A549 (cell line): ENCODE measurements around the gene IQCN. TPM values are rescaled to one million over a fixed set of nuclear protein-coding genes. Genes with fewer than 3 reads are reported as not detected.

ENCODE experiments used
- ATAC-seq, 2 experiments: fragments of 200-7000 bp in 1 of 2; fragments of >200 bp in 1 of 2; cut with Nextera tagmentation in 1 of 2; cut with Tn5 transposase in 1 of 2; 3 replicates each; pipeline versions ENCODE4 v1.8.0 to v1.9.1; 2018 to 2020; ENCODE audit warnings: mild to moderate bottlenecking in 1 of 2, moderate library complexity in 1 of 2
- CTCF ChIA-PET: fragments of 300-600 bp; sonication (Branson Sonifier 250); formaldehyde crosslinking; extraction: SDS; loops from one replicate; lab custom pipeline; 2021; ENCODE audit warnings: antibody characterized with exemption, inconsistent platforms; lab: Yijun Ruan, JAX
- POLR2A ChIA-PET: fragments of 350-600 bp; formaldehyde crosslinking; extraction: SDS; loops from one replicate; lab custom pipeline; 2021; ENCODE audit warnings: antibody characterized with exemption, inconsistent platforms; lab: Yijun Ruan, JAX
- DNase-seq, 2 experiments: peaks; one replicate each; pipeline versions ENCODE4 v3.0.0 to v3.0.0-alpha.2; 2011 to 2016; ENCODE audit warnings: low read depth in 1 of 2, low spot score in 1 of 2
- FAIRE-seq: peaks from 2 replicates; lab custom pipeline; 2011; peaks lifted over from hg19 to GRCh38; lab: Jason Lieb, UNC
- H3K27ac ChIP-seq, 2 experiments: fragments of >200 bp; sonication (Bioruptor Twin); formaldehyde crosslinking; 3 replicates each; pipeline ENCODE4 v1.5.1; 2016 to 2017
- H3K4me1 ChIP-seq: fragments of >200 bp; sonication (Bioruptor Twin); formaldehyde crosslinking; 3 replicates; pipeline ENCODE4 v1.6.1; 2016
- H3K4me2 ChIP-seq: fragments of >200 bp; sonication (Bioruptor Twin); formaldehyde crosslinking; 3 replicates; pipeline ENCODE4 v1.6.1; 2016
- H3K4me3 ChIP-seq: fragments of >200 bp; sonication (Bioruptor Twin); formaldehyde crosslinking; 3 replicates; pipeline ENCODE4 v1.5.1; 2016
- H3K9me3 ChIP-seq: fragments of >200 bp; sonication (Bioruptor Twin); formaldehyde crosslinking; 3 replicates; pipeline ENCODE4 v1.6.1; 2016
- BCL3 ChIP-seq: fragments of >200 bp; sonication (Bioruptor Twin); formaldehyde crosslinking; IDR thresholded peaks from 3 replicates; pipeline ENCODE4 v1.6.1; 2016
- CBX2 ChIP-seq: fragments of 200-600 bp; sonication (generic); IDR thresholded peaks from 2 replicates; pipeline ENCODE4 v1.6.1; 2016; ENCODE audit warnings: low read depth, mild to moderate bottlenecking, borderline replicate concordance
- CBX8 ChIP-seq: fragments of 200-600 bp; sonication (generic); IDR thresholded peaks from 2 replicates; pipeline ENCODE4 v1.6.1; 2016
- CHD2 ChIP-seq: fragments of 150-350 bp; IDR thresholded peaks from 2 replicates; pipeline ENCODE4 v1.6.1; 2014; ENCODE audit warnings: low read length; ENCODE audit not compliant: partially characterized antibody
- FOSB ChIP-seq: fragments of 250-450 bp; sonication (Bioruptor Pico); IDR thresholded peaks from 2 replicates; pipeline ENCODE4 v1.5.0; 2020; ENCODE audit warnings: mild to moderate bottlenecking, moderate library complexity
- FOSL2 ChIP-seq, 2 experiments: fragments of 450-650 bp in 1 of 2; fragments of >200 bp in 1 of 2; sonication (Bioruptor Twin) in 1 of 2; formaldehyde crosslinking; IDR thresholded peaks; 2 replicates each; pipeline versions ENCODE4 v1.5.0 to v1.6.1; 2016 to 2020; ENCODE audit warnings: mild to moderate bottlenecking in 1 of 2, moderate library complexity in 1 of 2
- HOXA7 ChIP-seq: fragments of 250-450 bp; sonication (Bioruptor Pico); IDR thresholded peaks from 2 replicates; pipeline ENCODE4 v1.5.0; 2020; ENCODE audit warnings: mild to moderate bottlenecking, moderate library complexity
- HOXB13 ChIP-seq: fragments of 250-450 bp; sonication (Bioruptor Pico); IDR thresholded peaks from 2 replicates; pipeline ENCODE4 v1.5.0; 2020; ENCODE audit warnings: low read depth, mild to moderate bottlenecking, moderate library complexity
- HOXB5 ChIP-seq: fragments of 250-450 bp; sonication (Bioruptor Pico); IDR thresholded peaks from 2 replicates; pipeline ENCODE4 v1.5.0; 2020; ENCODE audit warnings: mild to moderate bottlenecking, moderate library complexity
- JUN ChIP-seq, 2 experiments: fragments of >200 bp; sonication (Bioruptor Twin); formaldehyde crosslinking; IDR thresholded peaks; 2 replicates in 1 of 2; 3 replicates in 1 of 2; pipeline ENCODE4 v1.6.1; 2016 to 2017
- JUNB ChIP-seq: fragments of >200 bp; sonication (Bioruptor Twin); formaldehyde crosslinking; IDR thresholded peaks from 2 replicates; pipeline ENCODE4 v1.6.1; 2016
- KDM1A ChIP-seq: fragments of 200-600 bp; sonication (generic); IDR thresholded peaks from 2 replicates; pipeline ENCODE4 v1.6.1; 2016; ENCODE audit warnings: low read depth, mild to moderate bottlenecking
- MAX ChIP-seq: IDR thresholded peaks from 2 replicates; pipeline ENCODE4 v1.6.1; 2012
- MAZ ChIP-seq: fragments of 150-350 bp; IDR thresholded peaks from 2 replicates; pipeline ENCODE4 v1.6.1; 2014; ENCODE audit warnings: antibody characterized with exemption, low read depth, low read length, borderline replicate concordance
- NFE2L2 ChIP-seq: fragments of 150-350 bp; conservative IDR thresholded peaks from 2 replicates; pipeline ENCODE4 v1.6.1; 2014; ENCODE audit warnings: low read length
- PBX3 ChIP-seq: IDR thresholded peaks from 2 replicates; pipeline ENCODE4 v1.6.1; 2012
- PHF8 ChIP-seq: fragments of 200-600 bp; sonication (generic); IDR thresholded peaks from 2 replicates; pipeline ENCODE4 v1.6.1; 2016; ENCODE audit warnings: low read depth, mild to moderate bottlenecking, antibody characterized with exemption, moderate library complexity, borderline replicate concordance
- POLR2AphosphoS2 ChIP-seq: conservative IDR thresholded peaks from 2 replicates; pipeline ENCODE4 v1.6.1; 2012; ENCODE audit warnings: low read length, improper control_type of control experiment, inconsistent platforms
- RAD21 ChIP-seq, 2 experiments: fragments of >200 bp in 1 of 2; sonication (Bioruptor Twin) in 1 of 2; formaldehyde crosslinking in 1 of 2; IDR thresholded peaks in 1 of 2; conservative IDR thresholded peaks in 1 of 2; 2 replicates in 1 of 2; 3 replicates in 1 of 2; pipeline ENCODE4 v1.6.1; 2012 to 2018; ENCODE audit warnings: inconsistent platforms in 1 of 2
- RCOR1 ChIP-seq: fragments of 150-350 bp; IDR thresholded peaks from 2 replicates; pipeline ENCODE4 v1.6.1; 2014; ENCODE audit warnings: antibody characterized with exemption, low read length, low read depth
- REST ChIP-seq: fragments of 200-600 bp; sonication (generic); IDR thresholded peaks from 2 replicates; pipeline ENCODE4 v1.6.1; 2016; ENCODE audit warnings: antibody characterized with exemption, mild to moderate bottlenecking, moderate library complexity
- RNF2 ChIP-seq: fragments of 200-600 bp; sonication (generic); IDR thresholded peaks from 2 replicates; pipeline ENCODE4 v1.6.1; 2016; ENCODE audit warnings: low read depth, mild to moderate bottlenecking, antibody characterized with exemption, moderate library complexity, borderline replicate concordance
- SMC3 ChIP-seq: fragments of >200 bp; sonication (Bioruptor Twin); formaldehyde crosslinking; IDR thresholded peaks from 3 replicates; pipeline ENCODE4 v1.6.1; 2018; ENCODE audit warnings: inconsistent platforms
- SREBF2 ChIP-seq: fragments of 450-650 bp; IDR thresholded peaks from 2 replicates; pipeline ENCODE4 v1.6.1; 2014; ENCODE audit warnings: mild to moderate bottlenecking, moderate library complexity
- TP53 ChIP-seq: fragments of 250-450 bp; sonication (Bioruptor Pico); IDR thresholded peaks from 2 replicates; pipeline ENCODE4 v1.5.0; 2021; ENCODE audit warnings: mild to moderate bottlenecking, moderate library complexity
- ZC3H11A ChIP-seq: fragments of 450-650 bp; IDR thresholded peaks from 2 replicates; pipeline ENCODE4 v1.6.1; 2014; ENCODE audit warnings: antibody characterized with exemption, mild to moderate bottlenecking
- ZFP36 ChIP-seq: fragments of 450-650 bp; IDR thresholded peaks from 2 replicates; pipeline ENCODE4 v1.6.1; 2014; ENCODE audit warnings: borderline replicate concordance; ENCODE audit not compliant: partially characterized antibody
- WGBS: methylation state at CpG from one replicate; pipeline ENCODE4 v1.1.6; 2017; ENCODE audit errors: missing lambda C conversion rate; 5-methylcytosine and 5-hydroxymethylcytosine counted together
- polyA minus RNA-seq: library from RNA; depleted of rRNA, polyadenylated mRNA; stranded (reverse); fragments of >200 nt; gene quantifications from 2 replicates; pipeline ENCODE4 v1.2.3, GENCODE V29; 2011; rRNA and poly(A)+ RNA removed
- polyA plus RNA-seq, 4 experiments: library from polyadenylated mRNA; depleted of rRNA in 3 of 4; stranded (reverse); fragments of >200 nt; fragmentation: RNase III in 1 of 4; extraction: RNeasy Plus Mini Kit Qiagen cat#74134 plus additional on column Dnase treatment in 1 of 4; gene quantifications; 2 replicates in 3 of 4; 3 replicates in 1 of 4; pipeline ENCODE4 v1.2.3, GENCODE V29; 2011 to 2017

The IQCN gene
- polyA plus RNA-seq (2011; rRNA removed) (0.34 and 0.63 TPM in 2 replicates), polyA plus RNA-seq (2017; fragmentation: RNase III; extraction: RNeasy Plus Mini Kit Qiagen cat#74134 plus additional on column Dnase treatment) (0.49 to 0.64 TPM (median 0.50 TPM) in 3 replicates), polyA minus RNA-seq (1.5 and 2.2 TPM in 2 replicates)
- 0.17 and 0.21 TPM in 2 replicates for polyA plus RNA-seq (2012; cell fraction: cytosol; rRNA removed)
- 2.2 and 2.4 TPM in 2 replicates for polyA plus RNA-seq (2012; cell fraction: nucleus; rRNA removed)

GRCh38 chr19:18274219-18274780 is at the start of gene IQCN:
TSS of gene IQCN (minus strand) at chr19:18274452. CDS start at chr19:18269478, 4,974 bp downstream.
- DNase-seq (peak; percentile 53 to 64), FAIRE-seq (no peak), ATAC-seq (peak; percentile 44 to 73)
- ChIA-PET CTCF (interaction anchor here (0.8 to 10.2 kb wide), 9 partner anchors 14 to 142 kb away, joined by 3 to 158 read pairs (median 5); partner anchors contain the start of gene LSM4), POLR2A (interaction anchor here (1.0 to 1.4 kb wide), 3 partner anchors 19 to 65 kb away, joined by 3 to 10 read pairs (median 5); partner anchors contain the start of gene LSM4)
- H3K9me3 ChIP-seq = no peaks in the 10 kb centered on the region
- TF ChIP-seq ZC3H11A (no peak), REST (0 out of 2 replicates have a peak, but pooled peaks have one; percentile 0), FOSL2 (IDR thresholded peaks at IDR 0.05) (no peak), FOSL2 (CRISPR knock-in tag; IDR thresholded peaks at IDR 0.05) (no peak), SREBF2 (no peak), NFE2L2 (no peak), RNF2 (no peak), JUNB (no peak), CBX8 (no peak), BCL3 (no peak), KDM1A (no peak), RAD21 (conservative IDR thresholded peaks at IDR 0.05 in 1 of 2, IDR thresholded peaks at IDR 0.05 in 1 of 2) (no peak), HOXB13 (no peak), CBX2 (no peak), TP53 (CRISPR knock-in tag) (peak; percentile 21; the same call in 1 of the 2 replicates), PHF8 (no peak), RCOR1 (no peak), CHD2 (peak; percentile 17), MAX (no peak), HOXA7 (peak; percentile 9; the same call in 1 of the 2 replicates), JUN (IDR thresholded peaks at IDR 0.05) (no peak), SMC3 (no peak), FOSB (no peak), PBX3 (no peak), ZFP36 (no peak), HOXB5 (CRISPR knock-in tag) (no peak), POLR2AphosphoS2 (peak; percentile 76; the same call in 1 of the 2 replicates), MAZ (no peak)
- H3K4me3 ChIP-seq = peak within 1 kb of the TSS; percentile 25; the same call in 1 of the 3 replicates
- peak within 1 kb of the TSS; percentile 88 for H3K4me2 ChIP-seq
- H3K27ac ChIP-seq = peak within 1 kb of the TSS; percentile 88 to 94
- 48% methylated on average over 6 of the region's 9 CpGs for WGBS
- H3K4me1 ChIP-seq = peaks cover 52% of the 10 kb centered on the region
